ENCODE results near the gene ROR1. TPM values are rescaled to one million over a fixed set of nuclear protein-coding genes. Genes with fewer than 3 reads are reported as not detected.

ROR1 gene
- total and polyA plus RNA-seq, 2 donors (not counting 1 experiment from before 2014, with no cell fraction given): 14.5 to 16.5 TPM

GRCh38 chr1:64133036-64133435 lies 359.2 kb downstream of the ROR1 start:
- Histone ChIP-seq H3K4me2 (ENCODE audit: extremely low read depth, insufficient read depth, low read length) (no peak overlapping the region), H3K79me2 (ENCODE audit: control insufficient read depth, insufficient read depth, low read length) (no peaks in the 10 kb centered on the region), H3K4me3 (replicated peaks in 1 of 4; ENCODE audit: control extremely low read depth in 1 of 4, insufficient read depth in 1 of 4, low read depth in 3 of 4, low read length in 4 of 4) (no peak overlapping the region), H3K4me1 (ENCODE audit: control insufficient read depth, extremely low read depth, insufficient read depth, low read length) (peaks cover 7% of the 10 kb centered on the region), H4K20me1 (ENCODE audit: control insufficient read depth, extremely low read depth, insufficient read depth, low read length) (no peaks in the 10 kb centered on the region), H3K9me3 (ENCODE audit: control insufficient read depth, insufficient read depth, low read depth, low read length) (no peaks in the 10 kb centered on the region), H3K27me3 (ENCODE audit: control insufficient read depth, insufficient read depth, low read length) (no peaks in the 10 kb centered on the region), H3K27ac (ENCODE audit: insufficient read depth, low read length) (no peak overlapping the region), H3K9ac (ENCODE audit: insufficient read depth, low read length) (no peak overlapping the region), H3K36me3 (ENCODE audit: control insufficient read depth, insufficient read depth, low read length) (no peaks in the 10 kb centered on the region), H2AFZ (ENCODE audit: low read length) (no peak overlapping the region)
- TF ChIP-seq, protein P1, sequence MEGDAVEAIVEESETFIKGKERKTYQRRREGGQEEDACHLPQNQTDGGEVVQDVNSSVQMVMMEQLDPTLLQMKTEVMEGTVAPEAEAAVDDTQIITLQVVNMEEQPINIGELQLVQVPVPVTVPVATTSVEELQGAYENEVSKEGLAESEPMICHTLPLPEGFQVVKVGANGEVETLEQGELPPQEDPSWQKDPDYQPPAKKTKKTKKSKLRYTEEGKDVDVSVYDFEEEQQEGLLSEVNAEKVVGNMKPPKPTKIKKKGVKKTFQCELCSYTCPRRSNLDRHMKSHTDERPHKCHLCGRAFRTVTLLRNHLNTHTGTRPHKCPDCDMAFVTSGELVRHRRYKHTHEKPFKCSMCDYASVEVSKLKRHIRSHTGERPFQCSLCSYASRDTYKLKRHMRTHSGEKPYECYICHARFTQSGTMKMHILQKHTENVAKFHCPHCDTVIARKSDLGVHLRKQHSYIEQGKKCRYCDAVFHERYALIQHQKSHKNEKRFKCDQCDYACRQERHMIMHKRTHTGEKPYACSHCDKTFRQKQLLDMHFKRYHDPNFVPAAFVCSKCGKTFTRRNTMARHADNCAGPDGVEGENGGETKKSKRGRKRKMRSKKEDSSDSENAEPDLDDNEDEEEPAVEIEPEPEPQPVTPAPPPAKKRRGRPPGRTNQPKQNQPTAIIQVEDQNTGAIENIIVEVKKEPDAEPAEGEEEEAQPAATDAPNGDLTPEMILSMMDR (conservative IDR thresholded peaks at IDR 0.05 in 1 of 2, IDR thresholded peaks at IDR 0.05 in 1 of 2; ENCODE audit: low read depth in 1 of 2, low read length in 2 of 2): no peak
- no peak for TF ChIP-seq EZH2 (IDR thresholded peaks at IDR 0.05; ENCODE audit: low read length, missing control alignments)
- peak; percentile 89 to 92 for DNase-seq (ENCODE audit: low read depth in 2 of 2)

GRCh38 chr1:64135462-64136223 lies 361.8 kb downstream of the ROR1 start:
- Histone ChIP-seq H3K4me3 (replicated peaks in 1 of 4; ENCODE audit: control extremely low read depth in 1 of 4, insufficient read depth in 1 of 4, low read depth in 3 of 4, low read length in 4 of 4) (no peak overlapping the region), H3K4me1 (ENCODE audit: control insufficient read depth, extremely low read depth, insufficient read depth, low read length) (peaks cover 7% of the 10 kb centered on the region), H3K4me2 (ENCODE audit: extremely low read depth, insufficient read depth, low read length) (no peak overlapping the region), H2AFZ (ENCODE audit: low read length) (no peak overlapping the region), H3K9ac (ENCODE audit: insufficient read depth, low read length) (no peak overlapping the region), H4K20me1 (ENCODE audit: control insufficient read depth, extremely low read depth, insufficient read depth, low read length) (no peaks in the 10 kb centered on the region), H3K79me2 (ENCODE audit: control insufficient read depth, insufficient read depth, low read length) (no peaks in the 10 kb centered on the region), H3K36me3 (ENCODE audit: control insufficient read depth, insufficient read depth, low read length) (no peaks in the 10 kb centered on the region), H3K27me3 (ENCODE audit: control insufficient read depth, insufficient read depth, low read length) (no peaks in the 10 kb centered on the region), H3K9me3 (ENCODE audit: control insufficient read depth, insufficient read depth, low read depth, low read length) (no peaks in the 10 kb centered on the region), H3K27ac (ENCODE audit: insufficient read depth, low read length) (no peak overlapping the region)
- peak; percentile 15 to 59 for DNase-seq (ENCODE audit: low read depth in 2 of 2)
- TF ChIP-seq EZH2 (IDR thresholded peaks at IDR 0.05; ENCODE audit: low read length, missing control alignments): no peak
- TF ChIP-seq, protein P1 (conservative IDR thresholded peaks at IDR 0.05 in 1 of 2, IDR thresholded peaks at IDR 0.05 in 1 of 2; ENCODE audit: low read depth in 1 of 2, low read length in 2 of 2): no peak

- H2AFZ ChIP-seq (ENCODE audit: low read length): no peak overlapping the region
- H3K4me1 ChIP-seq (ENCODE audit: control insufficient read depth, extremely low read depth, insufficient read depth, low read length): peaks cover 7% of the 10 kb centered on the region
- H4K20me1 ChIP-seq (ENCODE audit: control insufficient read depth, extremely low read depth, insufficient read depth, low read length): no peaks in the 10 kb centered on the region
- no peak for DNase-seq (ENCODE audit: low read depth in 2 of 2)
- H3K36me3 ChIP-seq (ENCODE audit: control insufficient read depth, insufficient read depth, low read length): no peaks in the 10 kb centered on the region
- H3K79me2 ChIP-seq (ENCODE audit: control insufficient read depth, insufficient read depth, low read length): no peaks in the 10 kb centered on the region
- no peaks in the 10 kb centered on the region for H3K27me3 ChIP-seq (ENCODE audit: control insufficient read depth, insufficient read depth, low read length)
- H3K4me3 ChIP-seq (replicated peaks in 1 of 4; ENCODE audit: control extremely low read depth in 1 of 4, insufficient read depth in 1 of 4, low read depth in 3 of 4, low read length in 4 of 4): no peak overlapping the region
- H3K27ac ChIP-seq (ENCODE audit: insufficient read depth, low read length): no peak overlapping the region
- TF ChIP-seq EZH2 (IDR thresholded peaks at IDR 0.05; ENCODE audit: low read length, missing control alignments): no peak
- TF ChIP-seq, protein P1 (conservative IDR thresholded peaks at IDR 0.05 in 1 of 2, IDR thresholded peaks at IDR 0.05 in 1 of 2; ENCODE audit: low read depth in 1 of 2, low read length in 2 of 2): no peak
- H3K4me2 ChIP-seq (ENCODE audit: extremely low read depth, insufficient read depth, low read length): no peak overlapping the region
- H3K9me3 ChIP-seq (ENCODE audit: control insufficient read depth, insufficient read depth, low read depth, low read length): no peaks in the 10 kb centered on the region
- H3K9ac ChIP-seq (ENCODE audit: insufficient read depth, low read length): no peak overlapping the region
Observed at GRCh38 chr1:64136296-64136695, 362.5 kb downstream of the ROR1 start.
